ENCODE results near the gene BRD2.
"Not testable (repeated sequence)": the region's sequence is repeated elsewhere in the genome, so short reads cannot be mapped to it uniquely, and the experiment has no call there.

Gene BRD2

GRCh38 chr6:32968093-32968866 is at the start of gene BRD2:
TSS of gene BRD2 (plus strand) at chr6:32968594. CDS start at chr6:32972899, 4,305 bp downstream.
- peak; percentile 97 for DNase-seq

- no peak for DNase-seq
These were observed 47.7 kb upstream of the BRD2 start for GRCh38 chr6:32920715-32921114.

GRCh38 chr6:32922083-32922482 is 46.3 kb upstream of the BRD2 start:
- DNase-seq: no peak

GRCh38 chr6:32931211-32931610 is 37.2 kb upstream of the BRD2 start:
- DNase-seq: no peak

GRCh38 chr6:32932132-32932868 is 36.1 kb upstream of the BRD2 start:
- no peak for DNase-seq

- DNase-seq: peak; percentile 59
These were observed 34.7 kb upstream of the BRD2 start for GRCh38 chr6:32933661-32934085.

- DNase-seq: no peak
These were observed 32.7 kb upstream of the BRD2 start for GRCh38 chr6:32935551-32936238.

GRCh38 chr6:32936239-32937152 is 31.9 kb upstream of the BRD2 start:
- no peak for DNase-seq

GRCh38 chr6:32937230-32937633 is 31.2 kb upstream of the BRD2 start:
- DNase-seq: no peak

GRCh38 chr6:32938494-32938893 is 29.9 kb upstream of the BRD2 start:
- no peak for DNase-seq

GRCh38 chr6:32940656-32941213 is 27.7 kb upstream of the BRD2 start, which contains the start of gene HLA-DMB:
TSS of gene HLA-DMB (minus strand) at chr6:32941028. CDS start at chr6:32940807, 221 bp downstream.
- DNase-seq: peak; percentile 86

GRCh38 chr6:32941214-32941768 is 27.1 kb upstream of the BRD2 start:
- DNase-seq: no peak

- not testable (repeated sequence) for DNase-seq
These were observed 25.8 kb upstream of the BRD2 start for GRCh38 chr6:32942555-32943123.

- no peak for DNase-seq
These were observed 24.3 kb upstream of the BRD2 start for GRCh38 chr6:32943864-32944649.

- no peak for DNase-seq
These were observed 23.2 kb upstream of the BRD2 start for GRCh38 chr6:32945108-32945760.

GRCh38 chr6:32945953-32946352 is 22.4 kb upstream of the BRD2 start:
- no peak for DNase-seq

GRCh38 chr6:32946893-32947292 is 21.5 kb upstream of the BRD2 start:
- DNase-seq: no peak

- DNase-seq: peak; percentile 24
These were observed 20.6 kb upstream of the BRD2 start for GRCh38 chr6:32947552-32948465.

GRCh38 chr6:32949113-32949512 is 19.3 kb upstream of the BRD2 start:
- DNase-seq: no peak

Data from NCI-H2227 treated with DMSO at 0.1 percent for 48 hours (cell line).